Activated gamma-delta T cell treated with anti-CD3 and anti-CD28 coated beads, Interleukin-2, amount 50 U/mL, for 16 hours (primary cell): ENCODE results near the gene CCDC92B.

Experiments
- DNase-seq: peaks from one replicate; pipeline ENCODE4 v3.0.0-alpha.2; 2020; ENCODE audit warnings: low read depth

The CCDC92B gene

DNA sequence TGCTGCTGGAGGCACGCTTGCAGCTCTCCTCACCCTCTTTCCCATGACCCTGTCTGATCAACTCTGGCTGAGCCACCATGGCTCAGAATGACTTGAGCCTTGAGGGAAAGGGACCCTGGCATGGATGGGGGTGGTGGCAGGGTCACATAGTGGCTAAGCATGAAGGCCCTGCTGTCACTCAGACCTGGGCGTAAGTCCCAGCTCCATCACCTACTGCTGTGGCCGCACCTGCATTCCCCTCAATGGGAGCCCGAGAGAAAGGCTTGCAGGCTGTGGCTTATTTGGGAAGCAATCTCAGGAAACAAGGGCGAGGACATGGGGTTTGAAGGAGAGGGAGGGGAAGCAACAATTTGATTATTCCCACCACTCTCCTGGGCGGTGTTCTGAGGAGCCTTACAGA, 29.0 kb upstream of the CCDC92B start:
- no peak for DNase-seq

DNA sequence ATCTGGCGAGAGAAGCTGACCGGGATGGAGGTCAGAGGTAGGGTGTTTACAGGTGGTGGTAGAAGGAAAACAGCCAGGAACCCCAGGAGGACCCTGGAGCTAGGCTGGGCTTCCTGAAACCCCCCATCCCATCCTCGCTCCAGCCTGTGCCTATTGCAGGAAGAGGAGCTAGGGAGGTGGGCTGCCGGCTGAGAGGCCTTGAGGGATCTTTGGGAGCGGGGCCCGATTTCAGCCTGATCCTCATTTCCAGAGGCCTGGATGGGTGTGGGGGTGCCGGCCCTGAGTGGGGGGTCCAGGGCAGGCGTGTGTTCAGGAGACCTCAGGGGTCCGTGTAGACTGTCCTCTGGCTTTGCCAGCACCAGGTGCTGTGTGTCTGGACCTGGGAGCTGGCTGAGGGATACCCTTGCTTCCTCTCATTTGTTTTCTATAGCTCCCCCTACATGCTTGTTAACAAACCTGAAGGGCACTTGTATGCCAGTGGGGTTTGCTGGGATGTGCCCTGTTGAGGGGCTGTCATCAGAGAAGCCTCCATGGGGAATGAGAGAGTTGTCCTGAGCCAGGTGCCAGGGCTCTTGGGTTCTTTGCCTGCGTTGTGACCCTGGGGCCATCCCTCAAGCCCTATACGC, 27.9 kb upstream of the CCDC92B start:
- DNase-seq = no peak

DNA sequence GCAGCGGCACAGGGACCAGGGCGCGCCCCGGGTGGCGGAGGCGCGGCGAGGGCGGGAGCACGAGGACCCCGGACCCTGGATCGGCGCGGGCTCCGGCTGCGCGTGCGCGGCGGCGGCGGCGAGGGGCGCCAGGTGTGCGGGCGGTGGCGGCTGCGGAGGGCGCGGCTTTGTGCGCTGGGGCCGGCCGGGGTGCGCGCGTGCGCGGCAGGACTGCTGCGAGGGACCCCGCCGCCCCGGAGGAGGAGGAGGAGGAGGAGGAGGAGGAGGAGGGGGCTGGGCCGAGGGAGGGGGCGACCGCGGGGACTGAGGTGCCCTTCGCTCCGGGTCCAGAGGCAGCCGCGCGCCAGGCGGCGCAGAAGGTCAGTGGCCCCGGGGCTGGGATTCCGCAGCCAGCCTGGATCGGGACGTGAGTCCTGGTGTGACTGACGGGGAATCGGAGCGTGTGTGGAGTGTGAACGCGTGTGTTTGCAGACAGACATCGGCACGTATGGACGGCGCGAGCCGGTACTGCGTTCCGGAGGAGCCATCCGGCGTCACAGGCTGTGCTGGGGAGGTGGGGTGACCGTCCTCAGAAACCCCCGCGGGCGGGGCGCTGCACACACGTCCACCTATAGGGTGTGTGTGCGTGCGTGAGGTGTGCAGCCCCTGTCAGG, 27.3 kb upstream of the CCDC92B start:
- no peak for DNase-seq

DNA sequence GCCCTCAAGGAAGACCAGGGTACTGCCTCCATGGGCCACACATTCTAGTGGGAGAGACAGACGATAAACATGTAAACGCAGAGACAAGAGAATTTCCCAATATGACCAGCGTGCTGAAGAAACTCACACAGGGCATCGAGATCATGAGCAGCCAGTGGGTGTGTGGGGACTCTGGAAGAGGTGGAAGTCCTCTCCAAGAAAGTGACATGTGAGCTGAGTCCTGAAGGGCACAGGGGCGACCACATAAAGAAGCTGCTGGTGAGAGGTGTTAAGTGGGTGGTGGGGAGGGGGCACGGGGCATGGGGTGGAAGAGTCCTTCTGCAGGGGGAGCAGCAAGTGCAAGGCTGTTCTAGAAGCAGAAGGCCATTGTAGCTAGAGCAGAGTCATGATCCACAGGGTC, 25.8 kb upstream of the CCDC92B start:
- DNase-seq = no peak

DNA sequence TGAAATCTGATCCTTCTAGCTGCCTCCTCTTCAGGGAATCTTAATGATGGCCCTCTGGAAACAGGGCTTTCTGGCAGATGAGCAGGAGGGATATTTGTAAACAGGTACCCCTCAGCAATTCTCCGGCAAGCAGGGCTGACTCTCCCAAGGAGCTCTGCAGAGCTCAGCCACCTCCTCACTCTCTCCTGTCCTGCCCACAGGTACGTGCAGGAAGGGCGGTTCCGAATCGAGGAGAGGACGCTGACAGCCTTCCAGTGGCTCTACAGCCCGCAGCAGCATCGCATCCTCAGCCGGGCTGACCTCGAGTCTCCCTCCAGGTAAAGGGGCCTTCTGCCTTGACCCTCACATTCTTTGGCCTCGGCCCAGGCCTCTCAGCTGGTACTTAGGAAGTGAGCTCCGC, 20.7 kb upstream of the CCDC92B start:
- DNase-seq = no peak

DNA sequence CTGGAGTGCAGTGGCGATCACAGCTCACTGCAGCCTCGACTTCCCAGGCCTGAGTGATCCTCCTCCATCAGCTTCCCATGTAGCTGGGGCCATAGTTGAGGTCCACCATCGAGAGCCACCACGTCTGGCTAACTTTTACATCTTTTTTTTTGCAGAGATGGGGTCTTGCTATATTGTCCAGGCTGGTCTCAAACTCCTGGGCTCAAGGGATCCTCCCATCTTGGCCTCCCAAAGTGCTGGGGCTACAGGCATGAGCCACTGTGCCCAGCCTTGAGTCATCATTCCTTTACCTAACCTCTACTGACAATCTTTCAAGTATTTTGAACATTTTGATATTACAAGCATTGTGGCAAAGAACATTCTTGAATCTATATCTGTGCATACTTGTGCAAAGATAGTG, 9.4 kb upstream of the CCDC92B start:
- DNase-seq = no peak

DNA sequence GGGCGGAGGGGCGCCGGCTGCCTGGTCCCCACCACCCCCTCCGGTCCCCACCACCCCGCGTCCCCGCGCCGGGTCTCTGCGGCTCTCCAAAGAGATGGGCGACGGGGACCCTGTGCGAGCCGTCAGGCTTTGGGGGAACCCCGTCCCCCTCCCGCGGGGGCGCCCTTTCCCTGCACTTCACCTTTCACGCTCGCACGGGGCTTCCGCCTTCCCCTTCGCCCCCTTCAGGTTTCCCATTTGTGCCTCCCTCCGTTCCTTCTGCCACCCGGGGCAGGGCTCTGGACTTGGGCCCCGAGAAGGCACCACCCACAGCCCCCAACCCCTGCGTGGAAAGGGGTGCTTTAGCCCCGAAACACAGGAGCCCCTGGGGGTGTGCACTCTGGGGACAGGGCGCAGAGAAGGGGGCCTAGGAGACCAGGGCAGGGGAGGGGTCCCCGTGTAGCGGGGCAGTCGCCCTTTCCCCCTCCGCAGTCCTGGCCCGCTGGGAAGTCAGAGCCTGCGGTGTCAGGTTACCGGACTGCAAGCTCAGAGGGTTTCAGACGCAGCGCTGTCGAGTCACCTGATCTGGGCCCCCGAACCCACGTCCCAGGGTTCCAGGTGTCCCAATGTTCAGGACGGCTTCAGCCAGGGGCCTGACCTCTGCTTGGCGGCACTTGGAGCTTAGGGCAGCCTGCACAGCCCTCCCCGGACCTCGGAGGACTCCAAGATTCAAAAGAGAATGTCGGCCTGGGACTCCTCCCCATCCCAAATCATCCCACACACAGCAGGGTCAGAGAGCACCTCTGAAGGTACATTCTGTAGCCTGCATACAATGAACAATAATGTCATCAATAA, 6.7 kb upstream of the CCDC92B start:
- no peak for DNase-seq

DNA sequence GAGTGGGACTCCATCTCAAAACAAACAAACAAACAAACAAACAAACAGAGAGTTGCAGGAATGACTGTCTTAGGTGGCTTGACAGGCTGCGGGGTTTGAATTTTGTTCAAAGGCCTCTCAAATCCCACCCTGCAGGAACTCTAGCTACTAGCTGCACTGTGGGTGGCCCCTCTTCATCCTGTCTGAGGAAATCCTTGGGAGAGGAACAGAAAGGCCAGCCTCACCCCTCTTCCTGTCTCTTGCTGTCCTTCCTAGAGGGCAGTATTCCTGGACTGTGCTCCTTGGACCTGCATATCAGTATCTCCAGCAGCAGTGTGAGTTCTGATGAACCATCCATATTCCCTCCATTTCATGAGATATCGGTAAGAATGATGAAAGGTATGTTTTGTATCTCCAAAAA, 2.0 kb upstream of the CCDC92B start:
- no peak for DNase-seq

DNA sequence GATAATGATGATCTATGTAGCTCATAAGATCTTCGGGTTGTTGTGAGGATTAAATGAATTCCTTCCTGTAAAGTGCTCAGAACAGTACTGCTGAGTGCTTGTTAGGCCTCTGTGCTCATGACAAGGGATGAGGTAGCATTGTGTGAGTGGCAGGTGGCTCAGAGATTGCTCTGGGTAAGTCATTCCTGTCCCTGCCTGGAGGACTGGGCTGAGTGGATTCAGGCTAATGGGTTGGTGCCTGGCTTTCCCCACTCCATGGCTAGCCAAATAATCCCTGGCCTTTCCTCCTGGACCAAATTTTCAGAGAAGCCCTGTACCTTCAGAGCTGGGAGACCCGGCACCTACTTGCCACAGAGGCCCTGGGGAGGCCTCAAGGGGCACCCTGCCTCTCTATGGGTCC, 1.3 kb upstream of the CCDC92B start:
- no peak for DNase-seq

DNA sequence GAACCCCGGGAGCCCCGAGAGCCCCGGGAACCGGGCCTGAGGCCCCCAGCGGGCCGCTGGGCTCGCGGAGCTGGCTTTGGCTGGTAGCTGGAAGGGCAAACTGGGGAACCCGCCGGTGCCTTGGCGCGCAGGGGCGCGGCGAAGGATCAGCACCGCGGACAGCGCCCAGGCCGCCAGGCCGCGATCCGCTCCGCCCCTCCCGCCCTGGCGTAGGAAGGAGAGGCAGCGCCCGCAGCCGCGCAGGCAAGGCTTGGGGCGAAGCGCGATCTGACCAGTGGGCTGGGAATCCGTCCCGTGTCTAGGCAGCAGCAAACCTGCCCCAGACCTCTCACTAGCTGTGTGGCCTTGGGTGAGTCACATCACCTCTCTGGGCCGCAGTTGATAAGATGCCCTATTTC, 331 bp upstream of the CCDC92B start:
- peak; percentile 49 for DNase-seq

DNA sequence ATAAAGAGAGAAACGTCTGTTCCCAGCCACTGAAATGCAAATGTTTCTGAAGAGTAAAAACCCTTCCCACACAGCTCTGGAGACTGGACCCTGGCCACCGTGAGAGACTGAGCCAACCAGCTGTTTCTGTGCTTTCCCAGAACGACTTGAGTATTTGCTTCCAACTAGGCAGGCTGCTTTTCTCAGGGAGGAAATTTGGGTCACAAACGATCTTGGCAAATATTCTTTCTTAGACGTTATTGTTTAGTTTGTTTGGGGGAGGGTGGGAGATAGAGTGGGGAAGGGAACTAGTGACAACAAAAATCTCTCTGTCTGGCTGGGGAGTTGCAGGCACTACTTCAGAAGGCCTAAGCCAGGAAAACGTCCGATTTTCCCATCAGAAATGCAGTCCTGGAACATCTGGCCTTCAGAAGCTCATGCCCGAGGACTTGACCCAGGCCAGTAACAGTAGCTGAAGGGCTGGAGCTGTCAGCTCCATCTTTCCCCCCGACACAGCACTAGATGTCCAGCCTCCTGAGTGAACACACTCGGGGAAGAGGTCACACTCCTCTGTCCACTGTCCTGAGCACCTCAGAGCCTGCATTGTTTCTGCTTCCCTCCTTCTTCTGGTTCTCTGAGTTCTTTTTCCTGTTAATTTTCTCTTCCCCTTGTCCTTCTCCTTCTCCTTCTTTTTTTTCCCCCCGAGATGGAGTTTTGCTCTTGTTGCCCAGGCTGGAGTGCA, 4.0 kb downstream of the CCDC92B start:
- DNase-seq = no peak

DNA sequence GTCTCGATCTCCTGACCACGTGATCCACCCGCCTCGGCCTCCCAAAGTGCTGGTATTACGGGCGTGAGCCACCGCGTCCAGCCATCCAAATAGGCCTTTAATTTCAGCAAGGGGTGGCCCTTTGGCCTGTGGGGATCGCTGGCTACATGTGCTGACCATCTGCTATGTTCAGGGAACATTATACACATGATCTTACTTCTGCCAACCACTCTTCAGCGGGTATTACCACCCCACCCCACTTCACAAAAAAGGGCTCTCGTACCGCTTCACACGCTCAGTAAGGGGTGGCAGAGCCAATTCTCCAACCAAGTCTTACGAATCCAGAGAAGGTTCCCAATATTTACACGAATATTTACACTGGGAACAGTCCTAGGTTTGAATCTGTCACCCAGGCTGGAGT, 11.8 kb downstream of the CCDC92B start:
- no peak for DNase-seq

DNA sequence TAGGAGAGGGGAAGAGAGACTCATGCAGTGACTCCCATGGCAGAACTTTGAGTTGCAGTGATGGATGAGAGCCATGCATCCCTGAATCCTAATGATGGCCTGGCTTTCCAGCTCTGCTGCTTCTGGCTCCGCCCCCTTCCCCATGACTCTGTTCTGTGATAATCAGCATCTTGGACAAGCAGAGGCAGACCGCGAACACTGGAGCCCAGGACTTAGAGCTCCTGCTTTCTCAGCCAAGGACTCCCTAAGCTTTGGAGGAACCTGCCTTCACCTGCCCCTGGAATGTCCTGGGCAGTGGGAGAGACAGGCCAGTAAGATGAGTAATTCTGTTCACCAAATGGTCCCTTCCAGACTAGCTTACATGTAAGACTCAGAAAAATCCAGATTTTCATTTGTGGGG, 12.5 kb downstream of the CCDC92B start:
- no peak for DNase-seq

DNA sequence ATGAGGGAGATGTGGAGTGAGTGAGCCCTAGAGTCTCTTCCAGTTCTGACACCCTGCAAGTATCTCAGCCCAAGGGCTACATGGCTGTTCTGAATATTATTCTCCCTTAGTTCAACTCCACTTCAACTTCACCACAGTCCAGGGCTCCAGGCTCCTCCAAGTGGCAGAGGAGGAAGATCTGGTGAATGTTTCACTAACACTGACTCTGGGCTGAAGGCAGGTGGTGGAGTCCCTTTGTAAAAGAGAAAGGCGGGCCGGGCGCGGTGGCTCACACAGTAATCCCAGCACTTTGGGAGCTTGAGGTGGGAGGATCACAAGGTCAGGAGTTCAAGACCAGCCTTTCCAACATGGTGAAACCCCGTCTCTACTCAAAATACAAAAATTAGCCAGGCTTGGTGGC, 13.6 kb downstream of the CCDC92B start:
- no peak for DNase-seq

DNA sequence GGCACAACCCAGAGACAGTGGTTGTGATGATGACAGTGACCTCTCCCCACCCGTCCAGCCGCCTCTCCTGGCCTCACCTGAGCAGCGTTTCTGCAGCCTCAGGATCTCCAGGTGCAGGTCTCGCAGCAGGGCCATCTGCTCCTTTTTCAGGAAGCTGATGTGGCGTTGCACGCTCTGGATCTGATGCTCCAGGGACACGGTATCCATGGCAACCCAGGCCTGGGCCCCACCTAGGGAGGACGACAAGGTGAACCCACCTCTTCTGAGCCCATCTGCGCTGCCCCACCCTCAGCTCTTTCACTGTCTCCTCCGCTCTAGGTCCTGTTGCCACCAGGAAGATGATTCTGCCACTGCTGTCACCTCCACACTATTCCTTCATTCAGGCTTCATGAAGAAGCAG, 14.5 kb downstream of the CCDC92B start:
- DNase-seq = no peak

DNA sequence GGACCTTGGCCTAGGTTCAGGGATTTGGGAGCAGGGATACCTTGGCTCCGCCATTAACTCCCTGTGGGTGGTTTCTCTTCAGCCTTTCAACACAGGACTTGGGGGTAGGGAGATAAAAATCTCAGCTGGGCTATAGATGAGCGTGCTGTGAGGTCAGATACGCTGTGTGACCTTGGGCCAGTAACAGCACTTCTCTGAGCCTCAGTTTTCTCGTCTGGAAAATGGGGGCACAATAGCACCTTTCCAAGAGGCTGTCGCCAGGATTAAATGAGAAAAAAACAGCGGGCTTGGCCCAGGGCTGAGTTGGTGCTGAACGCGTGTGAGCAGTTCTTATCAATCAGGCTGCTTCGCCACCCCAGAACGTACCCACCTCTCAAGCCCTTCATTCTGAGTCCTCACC, 17.6 kb downstream of the CCDC92B start:
- DNase-seq = no peak

DNA sequence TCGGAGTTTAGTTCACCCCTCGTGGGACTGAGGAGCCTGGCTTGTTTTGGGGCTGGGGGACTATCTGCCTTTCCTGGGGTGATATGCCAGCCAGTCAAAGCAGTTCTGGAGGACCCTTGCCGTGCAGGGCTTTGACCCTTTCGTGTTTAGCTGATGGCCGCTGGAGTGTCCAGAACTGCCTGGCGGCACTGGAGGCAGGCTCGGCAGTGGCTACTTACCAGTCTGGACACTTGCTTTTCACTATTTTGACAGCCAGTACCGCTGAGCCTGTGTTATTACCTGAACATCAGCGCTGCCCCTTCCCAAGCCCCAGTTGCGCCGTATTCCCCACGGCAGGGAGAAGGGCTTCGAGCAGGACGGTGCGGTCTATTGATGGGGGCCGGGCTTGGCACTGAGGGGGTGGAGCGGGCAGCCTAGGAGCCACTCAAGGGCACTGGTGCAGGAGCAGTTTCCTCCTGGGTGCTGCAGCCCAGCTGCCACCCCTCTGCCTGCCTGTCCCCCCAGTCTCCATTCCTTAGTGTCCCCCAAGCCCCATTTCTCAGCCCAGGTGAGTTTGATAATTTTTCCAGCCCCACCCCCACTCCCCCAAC, 18.6 kb downstream of the CCDC92B start:
- DNase-seq = no peak

DNA sequence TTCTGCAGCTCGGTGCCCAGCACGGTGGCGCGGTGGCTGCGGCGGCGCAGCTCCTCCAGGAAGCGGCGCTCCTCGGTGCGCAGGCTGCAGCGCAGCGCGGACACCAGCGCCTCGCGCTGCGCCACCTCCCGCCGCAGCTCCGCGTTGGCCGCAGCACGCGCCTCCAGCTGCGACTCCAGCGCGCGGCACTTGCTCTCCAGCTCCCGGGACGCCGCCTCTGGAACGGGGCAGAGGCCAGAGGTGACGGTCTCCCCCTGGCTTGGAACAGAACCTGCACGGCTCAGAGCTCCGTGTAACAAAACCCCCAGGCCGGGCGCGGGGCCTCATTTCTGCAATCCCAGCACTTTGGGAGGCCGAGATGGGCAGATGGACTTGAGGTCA, 24.7 kb downstream of the CCDC92B start:
- DNase-seq = no peak

DNA sequence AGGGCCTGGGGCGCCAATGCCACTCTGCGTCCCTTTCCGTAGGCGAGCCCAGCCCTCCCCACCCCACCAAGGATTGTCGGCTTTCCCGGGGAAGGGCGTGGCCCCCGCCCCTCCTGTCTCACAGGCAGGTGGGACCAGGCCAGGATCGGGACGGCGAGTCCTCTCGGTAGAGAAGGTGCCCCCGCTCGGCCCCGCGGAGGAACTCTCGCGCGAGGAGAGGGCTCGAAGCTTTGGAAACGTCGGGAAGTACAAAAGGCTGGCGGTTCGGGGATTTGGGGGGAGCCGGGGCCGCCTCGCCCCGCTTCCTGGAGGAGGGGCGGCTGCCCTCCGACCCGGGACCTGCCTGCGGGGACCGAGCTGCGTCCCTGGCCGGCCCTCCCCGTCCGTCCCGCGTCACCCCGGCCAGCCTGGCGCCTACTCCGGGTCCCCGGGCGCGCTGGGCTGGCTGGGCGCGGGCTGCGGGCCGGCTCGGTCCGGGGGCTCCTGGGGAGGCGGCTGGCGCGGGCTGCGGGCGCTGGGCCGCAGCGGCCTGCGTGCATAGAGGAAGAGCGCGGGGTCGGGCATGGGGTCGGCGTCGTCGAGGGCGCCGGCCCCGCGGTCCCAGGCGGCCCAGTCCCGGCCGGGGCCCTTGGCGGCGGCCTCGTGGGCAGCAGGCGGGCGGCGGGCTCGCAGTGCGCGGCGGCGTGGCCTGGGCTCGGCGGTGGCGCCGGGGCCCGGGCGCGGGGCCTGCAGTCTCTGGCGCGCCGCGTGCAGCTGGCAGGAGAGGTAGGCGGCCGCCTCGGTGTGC, 25.3 kb downstream of the CCDC92B start:
- DNase-seq = no peak

DNA sequence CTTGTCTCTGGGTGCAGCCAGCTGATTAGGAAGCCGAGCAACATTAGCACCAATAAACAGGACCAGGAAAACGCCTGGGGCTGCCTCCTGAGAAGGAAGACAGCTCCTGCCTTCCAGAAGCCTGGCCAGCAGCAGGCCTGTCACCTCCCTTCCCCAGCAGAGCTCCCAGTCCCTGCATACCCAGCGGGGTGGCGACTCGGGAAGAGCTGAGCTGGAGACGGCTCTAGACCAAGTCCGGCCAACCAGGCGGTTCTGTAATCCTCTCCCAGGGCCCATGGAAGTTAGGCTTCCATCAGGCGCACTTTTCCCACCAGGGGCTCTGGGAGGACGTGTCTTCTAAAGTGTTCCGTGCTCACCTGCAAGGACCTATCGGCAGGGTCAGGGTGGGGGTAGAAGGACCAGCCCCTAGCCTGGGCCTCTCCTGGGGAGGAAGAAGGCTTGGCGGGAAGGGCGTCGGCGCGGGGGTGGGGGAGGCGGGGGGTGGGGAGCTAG, 25.9 kb downstream of the CCDC92B start:
- DNase-seq = no peak

DNA sequence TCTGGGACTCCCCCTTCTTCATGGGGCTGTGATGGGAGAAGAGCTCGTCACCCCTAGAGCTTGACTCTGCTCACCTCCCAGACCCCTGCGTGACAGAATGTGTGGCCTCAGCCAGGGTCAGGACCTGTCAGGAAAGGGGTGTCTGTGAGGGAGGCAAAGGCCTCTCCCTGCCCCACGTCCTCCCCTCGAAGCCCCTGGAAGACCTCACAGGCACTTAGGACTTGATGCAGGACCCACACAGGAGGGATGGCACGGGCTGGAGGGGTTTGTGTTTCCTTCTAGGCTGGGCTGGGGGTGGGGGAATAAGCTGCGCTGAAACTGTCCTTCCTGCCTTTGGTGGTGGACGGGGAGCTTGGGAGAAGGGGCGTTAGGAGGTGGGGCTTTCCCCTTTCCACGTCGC, 26.8 kb downstream of the CCDC92B start:
- no peak for DNase-seq
